K562 (cell line): ENCODE data around the gene RNF152. TPM values are rescaled to one million over a fixed set of nuclear protein-coding genes. Genes with fewer than 3 reads are reported as not detected.

ENCODE experiments used
- ATAC-seq: fragments of 200-7000 bp; cut with Tn5 transposase; 3 replicates; pipeline ENCODE4 v1.9.1; 2020; ENCODE audit warnings: moderate library complexity
- BruUV-seq: library from RNA; stranded (reverse); fragments of 400-500 nt; replicated peaks from 2 replicates; lab custom pipeline; 2021; lab: Mats Ljungman, UMichigan
- CTCF ChIA-PET: fragments of 300-600 bp; formaldehyde crosslinking; extraction: SDS; loops from one replicate; lab custom pipeline; 2021; ENCODE audit warnings: low intra/inter-chr PET ratio; lab: Yijun Ruan, JAX
- POLR2A ChIA-PET: fragments of 300-600, 350-650 bp; sonication (Branson Sonifier 250); formaldehyde crosslinking; extraction: SDS; loops from one replicate; lab custom pipeline; 2021; ENCODE audit warnings: antibody characterized with exemption, inconsistent platforms; lab: Yijun Ruan, JAX
- DNase-seq, 4 experiments: peaks; one replicate each; pipeline versions ENCODE4 v3.0.0 to v3.0.0-alpha.2; 2011 to 2018; ENCODE audit warnings: low spot score in 3 of 4, mixed read lengths in 3 of 4; ENCODE audit errors: extremely low read depth in 1 of 4
- FAIRE-seq: peaks from 2 replicates; lab custom pipeline; 2011; peaks lifted over from hg19 to GRCh38; lab: Jason Lieb, UNC
- H2AFZ ChIP-seq: 2 replicates; pipeline ENCODE4 v1.6.0; 2011; ENCODE audit warnings: low read depth, low read length, control low read depth, inconsistent platforms
- H3K27ac ChIP-seq: fragments of 200-600 bp; 3 replicates; pipeline ENCODE4 v1.8.0; 2011; ENCODE audit warnings: low read depth, mild to moderate bottlenecking, control low read depth, inconsistent platforms, low read length, moderate library complexity, mixed read lengths; ENCODE audit errors: extremely low read depth
- H3K27me3 ChIP-seq, 2 experiments: fragments of 300-600 bp in 1 of 2; 2 replicates in 1 of 2; 3 replicates in 1 of 2; pipeline versions ENCODE4 v1.6.0 to v1.8.0; 2011; ENCODE audit warnings: inconsistent platforms in 2 of 2, low read length in 2 of 2, mild to moderate bottlenecking in 1 of 2, mixed read lengths in 1 of 2, moderate library complexity in 1 of 2; ENCODE audit not compliant: control insufficient read depth in 2 of 2, insufficient read depth in 2 of 2
- H3K36me3 ChIP-seq: fragments of 300-600 bp; 3 replicates; pipeline ENCODE4 v1.8.0; 2011; ENCODE audit warnings: mild to moderate bottlenecking, low read length, inconsistent platforms; ENCODE audit not compliant: control insufficient read depth, insufficient read depth
- H3K4me1 ChIP-seq, 2 experiments: fragments of 200-600 bp in 1 of 2; replicated peaks in 1 of 2; 2 replicates in 1 of 2; 3 replicates in 1 of 2; pipeline versions ENCODE4 v1.5.1 to v1.8.0; 2011; ENCODE audit warnings: inconsistent platforms in 2 of 2, low read length in 2 of 2, mild to moderate bottlenecking in 1 of 2, mixed read lengths in 1 of 2, moderate library complexity in 1 of 2; ENCODE audit not compliant: control insufficient read depth in 2 of 2, insufficient read depth in 2 of 2
- H3K4me2 ChIP-seq: 2 replicates; pipeline ENCODE4 v1.6.1; 2011; ENCODE audit warnings: low read length, control low read depth, inconsistent platforms, mixed read lengths; ENCODE audit not compliant: insufficient read depth
- H3K4me3 ChIP-seq: fragments of 200-600 bp; sonication (generic), shearing (Covaris generic); 2 replicates; pipeline ENCODE4 v1.5.1; 2016; ENCODE audit warnings: control low read depth, inconsistent platforms
- H3K79me2 ChIP-seq: fragments of 200-600 bp; 3 replicates; pipeline ENCODE4 v1.8.0; 2011; ENCODE audit warnings: low read length, inconsistent platforms; ENCODE audit not compliant: control insufficient read depth, insufficient read depth
- H3K9ac ChIP-seq, 2 experiments: 2 replicates each; pipeline versions ENCODE4 v1.6.0 to v1.6.1; 2011; ENCODE audit warnings: low read depth in 2 of 2, low read length in 2 of 2, control low read depth in 1 of 2, inconsistent platforms in 1 of 2, mild to moderate bottlenecking in 1 of 2, mixed read lengths in 1 of 2; ENCODE audit not compliant: insufficient read depth in 1 of 2
- H3K9me1 ChIP-seq: one replicate; pipeline ENCODE4 v1.6.0; 2011; ENCODE audit warnings: inconsistent platforms, mild to moderate bottlenecking, low read length, moderate library complexity; ENCODE audit not compliant: control insufficient read depth, insufficient read depth
- H3K9me3 ChIP-seq: replicated peaks from 2 replicates; pipeline ENCODE4 v1.5.1; 2011; ENCODE audit warnings: low read depth, low read length, inconsistent platforms; ENCODE audit not compliant: control insufficient read depth, insufficient read depth
- H4K20me1 ChIP-seq: replicated peaks from 2 replicates; pipeline ENCODE4 v1.6.1; 2011; ENCODE audit warnings: low read length, inconsistent platforms, mixed read lengths; ENCODE audit not compliant: control insufficient read depth, insufficient read depth
- CBFA2T2 ChIP-seq: fragments of 450-650 bp; conservative IDR thresholded peaks from 2 replicates; pipeline ENCODE4 v1.6.1; 2017; ENCODE audit warnings: mild to moderate bottlenecking
- CBFA2T3 ChIP-seq: fragments of 450-650 bp; IDR thresholded peaks from 2 replicates; pipeline ENCODE4 v1.6.1; 2017
- EP300 ChIP-seq: IDR thresholded peaks from 2 replicates; pipeline ENCODE4 v1.6.1; 2012; ENCODE audit warnings: low read length, improper control_type of control experiment
- EZH2 ChIP-seq: IDR thresholded peaks from 2 replicates; pipeline ENCODE4 v1.6.1; 2012; ENCODE audit warnings: low read depth, mild to moderate bottlenecking, inconsistent platforms, low read length, borderline replicate concordance
- GTF2B ChIP-seq: IDR thresholded peaks from 2 replicates; pipeline ENCODE4 v1.6.1; 2011; ENCODE audit not compliant: insufficient read length; ENCODE audit errors: extremely low read depth
- ILF3 ChIP-seq: fragments of 450-650 bp; IDR thresholded peaks from 2 replicates; pipeline ENCODE4 v1.6.1; 2018; ENCODE audit warnings: antibody characterized with exemption, mild to moderate bottlenecking, moderate library complexity, borderline replicate concordance
- KAT7 ChIP-seq: sonication (generic); formaldehyde crosslinking; IDR thresholded peaks from 2 replicates; pipeline ENCODE4 v1.8.0; 2022; ENCODE audit warnings: missing genetic modification reagents, mild to moderate bottlenecking, borderline replicate concordance
- TAL1 ChIP-seq: fragments of 450-650 bp; IDR thresholded peaks from 2 replicates; pipeline ENCODE4 v1.6.1; 2016; ENCODE audit warnings: mild to moderate bottlenecking
- TCF3 ChIP-seq: sonication (generic); formaldehyde crosslinking; IDR thresholded peaks from 2 replicates; pipeline ENCODE4 v1.4.0; 2020; ENCODE audit warnings: mild to moderate bottlenecking, missing genetic modification reagents
- TEAD4 ChIP-seq, 2 experiments: sonication (generic) in 1 of 2; formaldehyde crosslinking in 1 of 2; IDR thresholded peaks; 2 replicates each; pipeline versions ENCODE4 v1.6.1 to v1.8.0; 2012 to 2022; ENCODE audit warnings: borderline replicate concordance in 1 of 2, inconsistent platforms in 1 of 2, low read length in 1 of 2, mild to moderate bottlenecking in 1 of 2, missing genetic modification reagents in 1 of 2
- ZNF184 ChIP-seq: sonication (generic); formaldehyde crosslinking; IDR thresholded peaks from 2 replicates; pipeline ENCODE4 v1.5.0; 2020; ENCODE audit warnings: missing genetic modification reagents
- ZNF431 ChIP-seq: sonication (generic); formaldehyde crosslinking; IDR thresholded peaks from 2 replicates; pipeline ENCODE4 v1.8.0; 2022; ENCODE audit warnings: mild to moderate bottlenecking, missing genetic modification reagents
- ZNF512 ChIP-seq: IDR thresholded peaks from 2 replicates; pipeline ENCODE4 v1.6.1; 2016; ENCODE audit warnings: missing genetic modification characterization, missing compliant biosample characterization
- WGBS: fragments of 100-300 bp; shearing (Covaris generic); methylation state at CpG from one replicate; pipeline ENCODE4 v1.1.6; 2016; ENCODE audit warnings: low coverage, mixed read lengths; ENCODE audit not compliant: insufficient coverage; ENCODE audit errors: missing lambda C conversion rate; 5-methylcytosine and 5-hydroxymethylcytosine counted together
- in situ Hi-C: fragments of 300-500 bp; cut with MboI; formaldehyde crosslinking; loops from 4 replicates; pipeline ENCODE4 v1.15.0; 2018; ENCODE audit warnings: inconsistent platforms, mixed read lengths
- intact Hi-C: fragments of 100-400 bp; cut with micrococcal nuclease; formaldehyde crosslinking; loops from 2 replicates; pipeline ENCODE4 v1.14.2; 2022
- polyA plus RNA-seq, 8 experiments: library from polyadenylated mRNA; depleted of rRNA in 4 of 8; stranded (reverse) in 5 of 8; unstranded in 3 of 8; fragments of >200 nt; fragmentation: Nextera tagmentation in 2 of 8; fragmentation: Illumina TruSeq in 1 of 8; extraction: Ambion mirVana in 2 of 8; extraction: Trizol in 1 of 8; gene quantifications; 2 replicates each; pipeline versions ENCODE4 v1.2.1 to v1.2.3, GENCODE V29; 2011 to 2014; ENCODE audit warnings: inconsistent platforms in 1 of 8, missing spikeins in 1 of 8
- total RNA-seq, 7 experiments: library from RNA; depleted of rRNA in 6 of 7; stranded (reverse); fragments of >200 nt in 6 of 7; fragmentation: Illumina TruSeq in 2 of 7; extraction: Trizol in 2 of 7; gene quantifications; 2 replicates each; pipeline versions ENCODE4 v1.2.1 to v1.2.3, GENCODE V29; 2011 to 2021; ENCODE audit warnings: low replicate concordance in 1 of 7

RNF152 gene
- total and polyA plus RNA-seq, 9 of the 15 experiments (the other 6 are each of a cell fraction or from before 2014, with no cell fraction given): 0.04 to 0.05 TPM; not detected in 7

DNA sequence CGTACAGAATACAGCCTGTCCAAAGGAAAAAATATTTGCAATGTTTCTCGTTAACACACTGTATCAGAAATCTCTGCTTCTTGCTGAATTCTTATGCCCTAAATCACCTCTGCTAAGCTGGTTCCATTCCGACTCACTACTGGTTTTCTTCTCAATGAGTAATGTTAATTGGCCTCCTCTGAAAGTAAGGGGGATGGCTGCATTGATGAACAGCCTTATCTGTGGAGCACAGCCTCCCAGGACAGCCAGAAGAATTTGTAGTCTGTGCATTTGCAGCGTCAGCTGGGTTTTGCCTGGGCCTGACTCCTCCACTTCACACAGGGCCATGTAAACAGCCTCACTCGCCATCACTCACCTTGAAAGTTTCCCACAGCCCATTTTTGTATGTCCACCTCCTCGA is 127.7 kb downstream of the RNF152 start:
- H4K20me1 ChIP-seq: no peaks in the 10 kb centered on the region
- H3K4me3 ChIP-seq: no peak overlapping the region
- no peak overlapping the region for H3K9ac ChIP-seq
- ChIA-PET POLR2A (no interaction called here), CTCF (no interaction called here)
- 2% methylated on average over 6 of the region's 6 CpGs for WGBS
- no peaks in the 10 kb centered on the region for H3K9me1 ChIP-seq
- H3K27me3 ChIP-seq: no peaks in the 10 kb centered on the region
- H3K79me2 ChIP-seq: no peaks in the 10 kb centered on the region
- TF ChIP-seq CBFA2T2 (peak; percentile 15; the same call in 1 of the 2 replicates), GTF2B (no peak), ZNF512 (tag) (no peak), EP300 (no peak), ZNF184 (CRISPR knock-in tag) (no peak), ILF3 (no peak), CBFA2T3 (peak; percentile 62), TAL1 (0 out of 2 replicates have a peak, but pooled peaks have one; percentile 8), KAT7 (CRISPR knock-in tag) (no peak), EZH2 (no peak), TCF3 (CRISPR knock-in tag) (peak; percentile 38; the same call in 1 of the 2 replicates), ZNF431 (CRISPR knock-in tag) (no peak), TEAD4 (IDR thresholded peaks at IDR 0.05; ENCODE audit: low read length) (peak; percentile 46; the same call in 1 of the 2 replicates), TEAD4 (CRISPR knock-in tag; IDR thresholded peaks at IDR 0.05; ENCODE audit: borderline replicate concordance) (no peak)
- H2AFZ ChIP-seq: no peak overlapping the region
- no TSS peak for BruUV-seq
- DNase-seq (peak in 2 of 4 experiments; percentile 11 to 22), ATAC-seq (peak; percentile 68), FAIRE-seq (no peak)
- H3K4me2 ChIP-seq: no peak overlapping the region
- in situ Hi-C loops (no loop called here), intact Hi-C loops (no loop called here)
- H3K4me1 ChIP-seq: no peaks in the 10 kb centered on the region
- no peaks in the 10 kb centered on the region for H3K9me3 ChIP-seq
- H3K27ac ChIP-seq: no peak overlapping the region
- H3K36me3 ChIP-seq: no peaks in the 10 kb centered on the region
